Activated gamma-delta T cell (primary cell): ENCODE data around the gene CFAP61.
"Not testable (repeated sequence)": the region's sequence is repeated elsewhere in the genome, so short reads cannot be mapped to it uniquely, and the experiment has no call there.

Source experiments
- DNase-seq: peaks from one replicate; lab custom pipeline; 2025; lab: John Stamatoyannopoulos, UW

The CFAP61 gene

DNA sequence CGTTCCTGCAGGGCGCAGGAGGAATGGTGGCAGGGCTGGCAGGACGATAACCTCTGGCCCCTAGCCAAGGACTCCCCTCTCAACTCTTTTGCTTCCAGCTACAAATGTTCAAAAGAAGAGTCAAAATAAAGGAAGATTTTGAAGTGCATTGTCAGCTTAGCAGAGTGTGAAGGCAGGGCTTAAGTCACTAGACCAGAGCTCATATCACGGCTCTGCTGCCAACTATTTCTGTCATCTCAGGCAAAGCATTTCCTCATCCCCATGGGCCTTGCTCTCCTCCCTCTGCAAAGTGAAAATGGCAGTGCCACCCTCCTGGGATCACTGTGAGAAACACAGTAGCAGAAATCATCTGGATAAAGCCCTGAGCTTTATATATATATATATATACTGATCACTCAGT, 36.7 kb downstream of the CFAP61 start:
- no peak for DNase-seq

DNA sequence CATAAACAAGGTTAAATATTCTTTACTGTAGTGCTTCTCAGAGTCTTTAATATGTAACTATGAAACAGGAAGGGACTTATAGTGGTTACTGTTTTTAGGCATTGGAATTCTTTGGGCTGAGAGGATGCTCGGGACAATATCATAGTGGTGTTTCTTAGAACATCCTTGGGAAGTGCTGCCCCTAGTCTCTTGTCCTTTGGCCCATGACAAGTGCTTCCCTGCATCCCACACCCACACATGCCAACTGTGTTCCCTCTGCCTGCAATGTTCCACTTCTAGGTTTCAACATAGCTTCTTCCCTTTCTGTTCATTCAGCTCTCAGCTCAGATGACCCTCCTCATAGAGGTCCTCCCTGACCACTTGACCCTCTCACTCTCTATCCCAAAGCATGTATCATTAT, 37.6 kb downstream of the CFAP61 start:
- no peak for DNase-seq

DNA sequence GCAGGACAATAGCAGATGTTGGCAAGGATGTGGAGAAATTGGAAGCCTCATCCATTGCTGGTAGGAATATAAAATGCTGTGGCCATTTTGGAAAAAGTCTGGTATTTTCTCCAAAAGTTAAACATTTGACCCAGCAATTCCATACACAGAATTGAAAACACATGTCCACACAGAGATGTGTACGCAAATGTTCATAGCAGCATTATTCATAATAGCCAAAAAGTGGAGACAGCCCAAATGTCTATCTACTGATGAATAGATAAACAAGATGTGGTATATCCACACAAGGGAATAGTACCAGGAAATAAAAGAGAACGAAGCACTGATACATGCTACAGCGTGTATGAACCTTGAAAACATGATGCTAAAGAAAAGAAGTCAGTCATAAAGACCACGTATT, 40.5 kb downstream of the CFAP61 start:
- DNase-seq: no peak

DNA sequence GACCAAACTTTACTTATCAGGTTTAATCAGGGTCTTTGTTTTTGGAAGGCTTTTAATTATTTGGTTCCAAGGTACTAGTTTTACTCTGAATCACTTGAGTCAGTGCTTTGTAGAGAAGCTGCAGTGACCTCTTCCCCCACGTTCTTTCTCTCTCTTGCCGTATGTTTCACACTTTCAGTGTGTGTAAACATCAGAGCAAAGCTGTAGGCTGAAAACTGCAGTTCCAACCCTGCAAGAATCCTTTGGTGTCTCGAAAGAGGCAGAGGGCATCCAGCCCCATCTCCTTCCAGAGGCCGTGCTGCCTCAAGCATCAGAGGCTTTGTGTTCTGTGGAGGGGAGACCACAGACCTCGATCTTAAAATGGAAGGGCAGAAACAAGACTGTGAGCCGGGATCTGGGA, 42.1 kb downstream of the CFAP61 start:
- no peak for DNase-seq

DNA sequence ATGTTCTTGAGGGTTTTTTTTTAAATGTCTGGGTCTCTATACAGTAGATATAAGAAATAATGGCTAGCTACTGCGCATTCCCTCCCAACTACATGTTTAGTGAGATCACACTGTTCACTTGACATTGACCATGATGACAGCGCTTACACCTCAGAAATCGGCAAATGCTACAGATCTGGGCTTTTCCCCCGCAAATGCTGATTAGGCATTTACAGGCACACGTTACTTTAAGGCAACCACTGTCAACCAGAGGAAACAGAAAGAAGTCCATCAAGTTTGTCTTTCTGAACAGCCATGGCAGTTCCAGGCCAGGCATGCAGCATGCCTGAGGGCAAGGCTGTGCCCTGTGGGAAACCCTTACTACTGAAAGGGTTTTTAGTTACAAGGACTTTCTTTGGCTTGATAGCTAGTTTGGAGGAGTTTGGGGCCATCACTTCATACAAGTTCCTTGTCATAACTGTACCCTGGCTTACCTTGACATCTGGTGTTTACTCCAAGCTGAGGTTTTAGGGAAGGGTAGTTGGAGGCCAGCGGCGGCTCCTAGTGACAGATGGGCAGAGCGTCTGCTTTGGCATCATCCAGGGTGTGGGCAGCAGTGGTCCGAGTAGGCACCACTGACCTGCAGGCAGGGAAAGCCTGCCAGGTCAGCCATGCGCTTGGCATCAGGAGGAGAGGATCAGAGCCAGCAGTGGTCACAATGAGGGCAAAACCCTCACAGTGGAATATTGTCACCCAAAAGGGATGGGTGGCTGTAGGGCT, 43.0 kb downstream of the CFAP61 start:
- no peak for DNase-seq

DNA sequence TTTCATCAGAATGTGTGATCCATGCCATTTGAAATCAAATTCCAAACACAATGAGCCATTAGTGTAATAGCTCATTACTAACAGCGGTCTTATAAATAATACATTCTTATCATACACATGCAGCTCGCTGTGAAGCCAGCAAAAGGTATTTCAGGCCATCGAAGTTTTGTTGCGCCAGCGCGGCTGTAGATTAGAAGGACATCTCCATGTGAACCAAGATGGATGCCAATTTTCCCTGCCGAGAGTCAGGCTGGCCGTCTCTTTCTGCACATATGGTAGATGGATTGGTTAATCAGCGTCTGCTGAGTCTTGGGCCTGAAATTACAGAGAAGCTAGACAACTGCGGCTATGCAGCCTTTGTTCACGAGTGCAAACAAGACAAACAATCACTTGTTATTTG, 44.1 kb downstream of the CFAP61 start:
- no peak for DNase-seq

DNA sequence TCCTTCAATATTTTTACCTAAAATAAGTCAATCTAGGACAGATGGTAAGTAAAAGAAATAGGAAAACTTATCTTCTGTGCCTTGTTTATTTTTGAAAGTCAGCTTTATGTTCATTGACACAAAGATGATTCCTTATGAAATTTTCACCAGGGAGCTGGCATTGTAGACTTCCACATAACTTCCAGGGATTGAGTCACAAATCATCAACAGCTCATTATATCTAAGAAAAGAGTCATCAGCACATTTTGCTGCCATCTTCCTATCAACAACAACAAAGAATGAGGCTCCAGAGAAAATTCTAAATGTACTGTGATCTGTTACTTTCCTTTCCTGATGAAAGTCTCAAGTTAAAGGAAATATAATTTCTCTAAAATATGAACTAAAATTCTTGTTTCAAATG, 48.5 kb downstream of the CFAP61 start:
- DNase-seq: no peak

DNA sequence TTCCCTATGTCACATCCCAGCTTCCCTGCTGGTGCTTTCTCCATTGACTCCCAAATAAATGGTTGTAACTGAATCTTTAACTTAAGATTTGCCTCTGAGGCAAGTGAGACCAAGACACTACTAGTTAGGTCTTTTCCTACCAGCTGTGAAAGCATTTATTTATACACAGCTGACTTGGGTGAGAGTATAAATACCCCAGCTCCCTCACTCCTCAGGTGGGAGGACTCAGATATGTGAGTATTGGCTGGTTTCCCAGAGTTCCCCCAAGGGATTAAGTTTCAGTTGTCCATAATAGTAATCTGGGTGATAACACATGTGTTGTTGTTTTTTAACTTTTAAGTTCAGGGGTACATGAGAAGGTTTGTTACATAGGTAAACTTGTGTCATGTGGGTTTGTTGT, 49.8 kb downstream of the CFAP61 start:
- DNase-seq: no peak

DNA sequence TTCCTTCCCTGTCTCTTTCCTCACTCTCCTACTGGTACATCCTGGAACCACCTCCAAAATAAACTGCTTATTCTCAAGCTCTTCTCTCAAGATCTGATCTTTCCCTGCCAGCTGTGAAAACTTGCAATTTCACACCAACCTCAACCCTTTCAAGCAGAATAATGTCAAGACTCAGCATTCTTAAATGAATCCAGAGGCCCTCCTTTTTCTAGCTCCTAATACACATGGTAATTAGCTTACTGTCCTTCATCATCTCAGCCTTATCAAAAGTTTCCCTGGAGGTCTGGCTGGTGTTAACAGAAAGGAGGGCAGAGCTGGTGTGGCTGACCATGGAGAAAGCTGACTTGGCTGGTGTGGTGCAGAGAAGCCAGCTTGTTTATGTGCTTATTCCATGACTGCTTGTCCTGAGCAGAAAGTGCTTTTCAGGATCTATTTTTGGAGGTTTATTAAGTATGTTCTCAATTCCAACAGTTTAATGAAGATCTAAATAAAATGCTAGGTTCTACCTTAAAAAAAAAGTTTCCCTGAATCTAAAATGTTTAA, 50.5 kb downstream of the CFAP61 start:
- no peak for DNase-seq

DNA sequence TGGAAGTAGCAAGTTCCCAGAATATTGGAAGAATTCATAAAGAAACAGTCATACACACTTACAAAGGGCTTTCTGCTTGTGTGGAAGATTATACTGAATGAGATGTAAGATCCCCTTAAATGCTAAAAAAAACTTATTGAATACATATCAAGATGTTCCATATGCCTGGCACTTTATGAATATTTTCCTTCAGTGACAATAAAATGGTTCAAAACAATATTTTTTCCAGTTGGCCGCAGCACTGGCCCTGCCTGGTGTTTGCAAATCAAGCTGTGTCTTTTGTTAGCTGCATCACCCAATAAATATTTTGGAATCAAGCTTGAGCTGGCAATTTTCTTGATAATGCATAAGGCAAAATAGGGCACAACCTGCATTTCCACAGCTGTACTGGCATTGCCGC, 51.2 kb downstream of the CFAP61 start:
- DNase-seq: no peak

DNA sequence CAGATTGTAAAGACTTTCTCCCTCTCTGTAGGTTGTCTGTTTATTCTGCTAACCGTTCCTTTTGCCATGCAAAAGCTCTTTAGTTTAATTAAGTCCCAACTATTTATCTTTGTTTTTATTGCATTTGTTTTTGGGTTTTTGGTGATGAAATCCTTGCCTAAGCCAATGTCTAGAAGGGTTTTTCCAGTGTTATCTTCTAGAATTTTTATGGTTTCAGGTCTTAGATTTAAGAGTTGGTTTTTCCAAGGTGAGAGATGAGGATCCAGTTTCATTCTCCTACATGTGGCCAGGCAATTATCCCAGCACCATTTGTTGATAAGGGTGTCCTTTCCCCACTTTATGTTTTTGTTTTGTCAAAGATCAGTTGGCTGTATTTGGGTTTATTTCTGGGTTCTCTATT, 70.9 kb downstream of the CFAP61 start:
- not testable (repeated sequence) for DNase-seq

DNA sequence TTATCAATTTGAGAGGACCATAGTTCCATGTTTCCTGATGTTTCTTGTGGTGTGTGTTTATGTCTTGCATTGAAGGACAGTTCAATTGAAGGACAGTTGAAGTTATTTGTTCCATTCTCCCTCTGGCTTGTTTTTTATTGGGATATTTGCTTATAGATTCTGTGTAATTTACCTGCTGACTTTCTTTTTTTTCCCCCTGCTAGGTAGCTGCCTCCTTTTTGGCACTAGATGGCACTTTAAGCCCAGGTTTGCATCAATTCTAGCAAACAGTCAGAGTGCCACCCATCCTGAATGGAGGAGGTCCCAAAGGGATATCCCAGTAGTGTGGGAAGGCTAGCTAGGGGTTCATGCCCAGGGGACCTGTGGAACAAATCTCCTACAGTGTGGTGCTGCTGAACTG, 78.1 kb downstream of the CFAP61 start:
- DNase-seq: no peak

DNA sequence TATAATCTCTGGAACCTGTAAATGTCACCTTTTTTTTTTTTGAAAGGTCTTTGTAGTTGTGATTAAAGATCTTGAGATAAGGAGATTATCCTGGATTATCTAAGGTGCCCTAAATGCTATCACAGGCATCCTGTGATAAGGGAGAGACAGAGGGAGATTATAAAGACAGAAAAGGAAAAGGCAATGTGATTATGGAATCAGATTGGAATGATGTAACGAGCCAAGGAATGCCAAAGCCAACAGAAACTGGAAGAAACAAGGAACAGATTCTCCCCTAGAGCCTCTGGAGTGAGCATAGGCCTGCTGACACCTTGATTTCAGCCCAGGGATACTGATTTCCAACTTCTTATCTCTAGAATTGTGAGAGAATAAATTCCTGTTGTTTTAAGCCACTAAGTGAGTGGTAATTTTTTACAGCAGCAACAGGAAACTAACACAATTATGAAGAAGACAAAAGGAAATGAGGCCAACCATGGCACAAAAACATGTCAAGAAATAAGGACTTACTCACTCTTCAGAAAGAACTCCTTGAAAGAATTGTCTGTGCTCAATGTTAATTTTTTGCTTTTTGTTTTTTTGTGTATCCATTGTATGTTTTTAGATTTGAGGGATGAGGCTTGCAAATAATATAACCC, 82.7 kb downstream of the CFAP61 start:
- no peak for DNase-seq

DNA sequence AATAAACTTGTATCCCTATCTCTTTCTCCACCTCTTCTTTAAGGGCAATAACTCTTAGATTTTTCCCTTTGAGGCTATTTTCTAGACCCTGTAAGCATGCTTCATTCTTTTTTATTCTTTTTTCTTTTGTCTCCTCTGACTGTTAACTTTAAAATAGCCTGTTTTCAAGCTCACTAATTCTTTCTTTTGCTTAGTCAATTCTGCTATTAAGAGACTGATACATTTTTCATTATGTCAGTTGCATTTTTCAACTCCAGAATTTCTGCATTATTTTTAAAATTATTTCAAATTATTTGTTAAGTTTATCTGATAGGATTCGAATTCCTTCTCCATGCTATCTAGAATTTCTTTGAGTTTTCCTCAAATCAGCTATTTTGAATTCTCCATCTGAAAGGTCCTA, 84.0 kb downstream of the CFAP61 start:
- DNase-seq: no peak

DNA sequence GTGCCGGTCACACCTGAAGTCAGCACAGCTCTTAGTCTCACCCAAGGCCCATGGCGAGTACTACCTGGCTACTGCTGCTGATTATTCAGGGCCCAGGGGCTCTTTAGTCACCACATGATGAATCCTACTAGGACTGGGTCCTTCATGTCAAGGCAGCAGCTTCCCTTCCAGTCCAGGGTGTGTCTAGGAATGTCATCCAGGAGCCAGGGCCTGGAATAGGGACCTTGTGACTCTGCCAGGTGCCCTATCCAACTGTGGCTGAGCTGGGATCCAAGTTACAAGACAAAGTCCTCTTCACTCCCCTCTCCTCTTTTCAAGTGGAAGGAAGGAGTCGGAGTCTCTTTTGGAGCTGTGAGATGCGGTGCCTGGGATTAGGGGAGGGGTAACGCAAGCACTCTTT, 85.5 kb downstream of the CFAP61 start:
- DNase-seq: no peak

DNA sequence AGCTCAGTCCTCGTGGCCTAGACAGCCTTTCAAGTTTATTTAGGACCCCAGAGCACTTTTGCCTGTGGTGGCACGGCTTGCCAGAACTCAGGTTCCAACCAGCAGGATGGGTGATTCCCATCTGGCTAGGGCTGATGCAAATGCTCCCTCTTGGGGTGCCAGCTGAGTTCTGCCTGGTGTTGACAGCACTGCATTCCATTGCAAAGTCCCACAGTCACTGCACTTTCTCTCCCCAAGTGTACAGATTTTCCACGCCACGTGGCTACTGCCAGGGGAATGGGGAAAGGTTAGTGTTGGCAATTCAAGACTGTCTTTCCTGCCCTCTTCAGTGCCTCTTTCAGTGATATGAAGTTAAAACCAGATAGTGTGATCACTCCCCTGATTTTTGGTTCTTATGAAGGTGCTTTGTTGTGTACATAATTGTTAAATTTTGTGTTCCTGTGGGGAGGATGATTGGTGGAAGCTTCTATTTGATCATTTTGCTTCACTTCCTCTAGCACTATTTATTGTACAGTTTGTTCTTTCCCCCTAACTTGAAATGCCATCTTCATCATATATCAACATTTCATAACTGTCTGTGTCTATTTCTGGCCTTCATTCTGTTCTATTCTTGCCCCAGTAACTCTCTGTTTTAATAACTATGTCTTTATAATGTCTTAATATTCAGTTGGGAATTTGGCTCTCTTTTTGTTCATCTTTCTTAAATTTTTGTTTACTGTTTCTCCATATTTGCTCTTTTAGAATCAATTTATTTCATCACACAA, 86.2 kb downstream of the CFAP61 start:
- DNase-seq: no peak

DNA sequence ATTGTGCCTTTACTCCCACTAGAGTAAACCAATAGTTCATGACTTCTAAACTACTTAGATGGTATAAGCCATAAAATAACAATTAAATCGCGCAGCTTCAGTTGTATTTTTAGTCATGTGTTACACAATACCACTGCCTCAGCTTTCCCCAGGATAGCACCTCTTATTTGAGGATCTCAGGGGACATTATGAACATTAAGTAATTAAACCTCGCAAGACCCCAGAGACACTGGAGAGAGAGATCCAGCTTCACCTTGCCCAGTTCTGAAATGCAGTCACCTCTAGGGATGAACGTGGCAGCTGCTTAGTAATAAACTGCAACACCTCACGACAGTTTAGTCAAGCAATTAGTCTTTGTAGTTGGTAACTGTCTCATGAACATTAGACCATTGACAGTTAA, 87.1 kb downstream of the CFAP61 start:
- no peak for DNase-seq

DNA sequence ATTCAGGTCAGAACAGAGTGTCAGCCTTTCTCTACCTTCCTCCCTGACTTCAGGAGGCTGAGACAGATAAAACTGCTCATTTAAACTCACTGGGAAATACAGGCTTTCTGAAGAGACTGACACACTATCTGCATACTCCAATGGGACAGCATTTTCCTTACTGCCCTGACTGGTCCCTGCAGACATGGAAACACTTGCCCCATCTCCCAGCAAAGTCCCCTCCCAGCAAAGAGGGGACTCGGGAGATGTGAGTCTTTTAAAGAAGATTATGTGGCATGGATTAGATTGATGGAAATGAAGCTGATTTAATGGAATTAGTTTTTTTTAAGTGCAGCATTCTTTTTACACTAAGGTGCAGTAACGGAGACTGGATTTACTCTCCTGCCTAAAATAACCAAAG, 90.8 kb downstream of the CFAP61 start:
- no peak for DNase-seq

DNA sequence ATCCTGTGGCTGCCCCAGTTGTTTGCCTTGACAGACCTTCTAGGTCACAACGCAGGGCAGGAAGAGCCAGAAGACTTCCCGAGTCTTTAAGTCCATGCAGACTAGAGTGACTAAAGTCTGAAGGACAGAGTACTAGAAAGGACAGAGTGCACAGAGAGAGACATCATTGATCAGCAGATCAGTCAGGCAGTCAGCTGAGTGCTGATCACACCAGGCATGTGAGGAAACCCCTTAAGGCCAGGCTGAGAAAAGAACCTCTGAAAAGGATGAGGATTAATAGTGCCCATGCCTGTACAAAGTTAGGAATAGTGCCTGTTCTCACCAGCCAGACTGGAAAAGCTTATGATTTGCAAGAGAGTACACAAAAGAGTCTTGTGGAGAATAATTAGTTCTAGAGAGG, 91.3 kb downstream of the CFAP61 start:
- no peak for DNase-seq

DNA sequence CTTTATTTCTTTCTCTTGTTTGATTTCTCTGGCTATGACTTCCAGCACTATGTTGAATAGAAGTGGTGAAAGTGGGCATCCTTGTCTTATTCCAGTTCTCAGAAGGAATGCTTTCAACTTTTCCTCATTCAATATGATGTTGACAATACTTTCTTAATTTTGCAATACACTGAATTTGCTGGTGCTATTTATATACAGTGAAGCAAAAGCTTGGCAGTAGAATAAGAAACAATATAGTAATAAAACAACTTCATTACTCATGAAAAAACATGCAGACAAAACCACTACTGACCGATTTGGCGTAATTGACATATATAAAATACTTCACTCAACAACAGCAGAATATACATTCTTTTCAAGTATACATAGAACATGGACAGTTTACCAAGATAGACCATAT, 96.4 kb downstream of the CFAP61 start:
- DNase-seq: no peak

DNA sequence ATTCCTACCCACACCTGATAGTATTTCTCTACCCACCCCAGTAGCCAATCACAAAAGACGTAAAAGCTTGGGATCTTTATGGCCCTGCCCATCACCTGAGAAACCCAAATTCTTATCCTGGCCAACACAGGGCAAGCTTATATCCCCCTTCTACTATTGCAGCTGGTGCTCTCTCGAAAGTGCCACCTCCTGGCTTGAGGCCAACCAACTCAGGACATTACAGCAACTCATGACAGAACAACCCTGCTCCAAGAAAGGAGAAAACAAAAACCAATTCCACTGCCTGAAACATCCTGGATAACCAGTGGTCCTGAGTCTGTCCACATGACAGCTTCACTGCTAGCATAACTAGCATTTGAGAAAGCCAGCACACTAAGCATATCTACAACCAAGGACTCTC, 97.9 kb downstream of the CFAP61 start:
- DNase-seq: no peak

DNA sequence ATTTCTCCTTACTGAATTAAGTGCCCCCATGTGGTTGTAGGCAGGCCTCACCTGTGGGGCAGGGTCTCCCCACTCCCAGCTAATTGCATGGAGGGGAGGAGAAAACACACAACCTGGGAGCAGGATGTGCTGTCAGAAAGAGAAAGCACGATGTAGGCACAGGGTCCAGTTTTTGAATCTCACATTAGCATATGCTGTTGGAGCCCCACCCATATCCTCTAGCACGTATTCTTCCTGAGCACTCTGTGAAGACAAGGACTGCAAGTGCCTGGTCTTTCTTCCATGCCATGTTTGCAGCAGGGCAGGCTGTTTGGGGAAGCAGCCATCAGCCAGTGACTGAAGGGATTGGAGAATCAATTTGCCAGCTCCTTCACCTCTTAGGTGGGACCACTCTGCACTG, 108.2 kb downstream of the CFAP61 start:
- no peak for DNase-seq

DNA sequence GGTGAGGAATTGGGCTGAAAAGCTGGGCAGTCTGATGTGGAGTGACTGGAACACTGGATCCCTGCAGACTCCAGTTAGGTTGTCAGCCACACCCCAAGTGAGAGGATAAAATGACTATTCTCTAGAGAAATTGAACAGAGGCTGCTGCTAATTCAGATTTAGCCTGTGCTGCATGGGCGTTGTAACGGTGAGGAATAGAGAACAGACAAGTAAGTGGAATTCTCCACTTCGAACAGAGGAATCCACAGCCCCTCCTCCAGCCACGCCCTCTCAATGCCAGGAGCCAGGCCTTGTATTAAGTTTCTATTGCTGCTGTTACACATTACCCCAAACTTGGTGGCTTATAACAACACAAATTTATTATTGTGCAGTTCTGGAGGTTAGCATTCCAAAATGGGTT, 109.3 kb downstream of the CFAP61 start:
- DNase-seq: no peak
